Dendritic cell treated with granulocyte-macrophage colony-stimulating factor and Interleukin-4, amounts not matched to agents 40 ng/mL and 50 ng/mL, for 4 days (primary cell): ENCODE data around the gene RCBTB2.

ENCODE experiments used
- H3K27ac Mint-ChIP-seq: one replicate; pipeline ENCODE4 v1.8.0; 2022; ENCODE audit warnings: mild to moderate bottlenecking, mixed read lengths
- H3K27me3 Mint-ChIP-seq: one replicate; pipeline ENCODE4 v1.8.0; 2022; ENCODE audit warnings: mild to moderate bottlenecking, mixed read lengths
- H3K36me3 Mint-ChIP-seq: one replicate; pipeline ENCODE4 v1.8.0; 2022; ENCODE audit warnings: low read depth, mixed read lengths
- H3K4me1 Mint-ChIP-seq: one replicate; pipeline ENCODE4 v1.8.0; 2022; ENCODE audit warnings: low read depth, mixed read lengths
- H3K4me3 Mint-ChIP-seq: one replicate; pipeline ENCODE4 v1.8.0; 2022; ENCODE audit warnings: mild to moderate bottlenecking, moderate library complexity, mixed read lengths
- H3K9me3 Mint-ChIP-seq: one replicate; pipeline ENCODE4 v1.8.0; 2022; ENCODE audit warnings: mixed read lengths
- intact Hi-C: fragments of 100-400 bp; cut with micrococcal nuclease; formaldehyde crosslinking; loops from one replicate; pipeline ENCODE4 v1.15.0; 2022

Gene RCBTB2

DNA sequence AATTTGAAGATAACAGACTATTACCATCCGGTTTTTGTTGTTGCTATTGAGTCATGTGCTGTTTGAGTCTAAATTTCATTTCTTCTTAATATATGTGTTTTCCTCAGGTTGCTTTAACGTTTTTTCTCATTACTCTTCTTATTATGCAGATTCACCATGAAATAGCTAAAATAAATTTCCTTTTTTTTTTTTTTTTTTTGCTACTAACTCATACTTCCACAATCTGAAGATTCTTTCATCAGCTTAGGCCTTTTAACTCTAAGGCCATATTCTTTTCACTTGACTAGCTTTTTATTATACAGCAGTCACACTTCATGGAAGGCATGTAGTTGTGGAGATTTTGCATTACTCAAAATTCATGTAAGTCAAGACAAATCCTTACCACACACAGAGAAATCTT, 23.9 kb upstream of the RCBTB2 start:
- Mint-ChIP-seq H3K4me1 (peaks cover 51% of the 10 kb centered on the region), H3K27ac (peak overlapping the region; percentile 82), H3K9me3 (peaks cover 16% of the 10 kb centered on the region), H3K27me3 (no peaks in the 10 kb centered on the region), H3K4me3 (no peak overlapping the region), H3K36me3 (peaks cover 37% of the 10 kb centered on the region)
- intact Hi-C loops, result no loop called here

- intact Hi-C loops, result no loop called here
- Mint-ChIP-seq H3K4me1 (peaks cover 41% of the 10 kb centered on the region), H3K4me3 (no peak overlapping the region), H3K9me3 (peaks cover 30% of the 10 kb centered on the region), H3K27ac (peak overlapping the region; percentile 82), H3K36me3 (peaks cover 48% of the 10 kb centered on the region), H3K27me3 (no peaks in the 10 kb centered on the region)
These were observed 22.6 kb upstream of the RCBTB2 start for GRCh38 chr13:48555441-48555840.

GRCh38 chr13:48551329-48551728, 18.4 kb upstream of the RCBTB2 start:
- H3K4me1 Mint-ChIP-seq, result peaks cover 21% of the 10 kb centered on the region
- H3K4me3 Mint-ChIP-seq, result no peak overlapping the region
- no peak overlapping the region for H3K27ac Mint-ChIP-seq
- peaks cover 23% of the 10 kb centered on the region for H3K36me3 Mint-ChIP-seq
- H3K27me3 Mint-ChIP-seq, result no peaks in the 10 kb centered on the region
- H3K9me3 Mint-ChIP-seq, result peaks cover 33% of the 10 kb centered on the region
- intact Hi-C loops, result no loop called here

GRCh38 chr13:48549658-48550057, 16.8 kb upstream of the RCBTB2 start:
- Mint-ChIP-seq H3K27me3 (no peaks in the 10 kb centered on the region), H3K4me1 (peaks cover 27% of the 10 kb centered on the region), H3K36me3 (peaks cover 14% of the 10 kb centered on the region), H3K9me3 (peaks cover 27% of the 10 kb centered on the region), H3K4me3 (no peak overlapping the region), H3K27ac (peak overlapping the region; percentile 79)
- intact Hi-C loops, result no loop called here

GRCh38 chr13:48547663-48548092, 14.8 kb upstream of the RCBTB2 start:
- Mint-ChIP-seq H3K4me1 (peaks cover 37% of the 10 kb centered on the region), H3K27me3 (no peaks in the 10 kb centered on the region), H3K36me3 (peaks cover 14% of the 10 kb centered on the region), H3K4me3 (no peak overlapping the region), H3K9me3 (peaks cover 25% of the 10 kb centered on the region), H3K27ac (no peak overlapping the region)
- intact Hi-C loops, result no loop called here

DNA sequence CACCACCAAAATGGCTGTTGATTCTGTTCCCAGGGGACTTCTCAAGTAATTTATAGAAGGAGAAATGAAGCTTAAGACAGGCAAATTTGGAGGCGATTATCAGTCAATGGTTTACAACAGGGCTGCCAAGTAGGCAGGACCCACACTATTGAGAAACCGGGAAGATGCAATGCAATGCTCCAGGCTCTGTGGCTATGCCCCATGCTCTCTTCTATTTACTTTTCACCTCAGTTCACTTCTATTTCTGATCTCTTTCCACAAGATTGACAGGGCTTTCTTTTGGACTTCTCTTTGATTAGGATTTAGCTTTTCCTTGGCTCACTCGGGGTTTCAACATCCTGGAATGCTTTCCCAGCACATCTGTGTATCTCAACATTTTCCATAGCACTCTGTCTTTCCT, 12.7 kb upstream of the RCBTB2 start:
- Mint-ChIP-seq H3K27ac (peak overlapping the region; percentile 15), H3K9me3 (peaks cover 4% of the 10 kb centered on the region), H3K4me3 (no peak overlapping the region), H3K36me3 (no peaks in the 10 kb centered on the region), H3K4me1 (peaks cover 46% of the 10 kb centered on the region), H3K27me3 (no peaks in the 10 kb centered on the region)
- intact Hi-C loops, result no loop called here

GRCh38 chr13:48542581-48543341, 9.9 kb upstream of the RCBTB2 start:
- peaks cover 47% of the 10 kb centered on the region for H3K4me1 Mint-ChIP-seq
- H3K27me3 Mint-ChIP-seq, result no peaks in the 10 kb centered on the region
- H3K4me3 Mint-ChIP-seq, result peak overlapping the region; percentile 52
- peaks cover 1% of the 10 kb centered on the region for H3K9me3 Mint-ChIP-seq
- H3K36me3 Mint-ChIP-seq, result peaks cover 11% of the 10 kb centered on the region
- intact Hi-C loops, result no loop called here
- peak overlapping the region; percentile 85 for H3K27ac Mint-ChIP-seq

DNA sequence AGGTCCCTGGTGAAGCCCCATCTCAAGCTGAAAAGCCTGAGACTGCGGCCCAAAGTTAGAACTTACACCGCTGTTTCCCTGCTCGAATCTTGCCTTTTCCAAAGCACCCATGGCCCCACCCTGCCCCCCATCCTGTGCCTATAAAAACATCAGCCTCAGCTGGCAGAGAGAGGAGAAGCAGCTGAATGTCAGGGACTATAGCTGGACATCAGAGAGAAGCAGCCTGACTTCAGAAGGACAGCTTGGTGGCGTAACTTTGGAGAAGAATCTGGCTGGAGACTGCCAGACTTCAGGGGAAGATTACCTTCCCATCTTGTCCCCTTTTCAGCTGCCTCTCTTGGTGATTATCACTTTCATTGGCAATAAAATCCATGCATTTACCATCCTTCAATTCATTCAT, 9.3 kb upstream of the RCBTB2 start:
- H3K27ac Mint-ChIP-seq, result peak overlapping the region; percentile 85
- intact Hi-C loops, result no loop called here
- no peak overlapping the region for H3K4me3 Mint-ChIP-seq
- H3K27me3 Mint-ChIP-seq, result no peaks in the 10 kb centered on the region
- H3K9me3 Mint-ChIP-seq, result peaks cover 8% of the 10 kb centered on the region
- peaks cover 17% of the 10 kb centered on the region for H3K36me3 Mint-ChIP-seq
- H3K4me1 Mint-ChIP-seq, result peaks cover 51% of the 10 kb centered on the region

DNA sequence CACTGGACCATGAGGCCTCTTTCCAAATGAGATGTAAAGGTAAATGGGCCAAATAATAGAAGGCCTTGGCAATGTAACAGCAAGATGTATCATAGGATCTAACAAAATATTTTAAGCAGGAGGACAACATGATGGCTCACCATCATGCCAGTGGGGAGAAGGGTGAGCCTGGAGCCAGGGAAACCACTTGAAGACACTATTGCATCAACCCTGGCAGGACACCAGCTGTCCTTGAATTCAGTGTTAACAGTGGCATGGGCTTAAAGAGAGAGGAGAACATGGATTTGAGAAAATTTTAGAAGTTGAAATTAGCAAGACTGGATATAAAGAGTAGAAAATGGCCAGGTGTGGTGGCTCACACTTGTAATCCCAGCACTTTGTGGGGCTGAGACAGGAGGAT, 6.7 kb upstream of the RCBTB2 start:
- no peak overlapping the region for H3K4me3 Mint-ChIP-seq
- peak overlapping the region; percentile 27 for H3K27ac Mint-ChIP-seq
- peaks cover 63% of the 10 kb centered on the region for H3K4me1 Mint-ChIP-seq
- peaks cover 30% of the 10 kb centered on the region for H3K36me3 Mint-ChIP-seq
- no peaks in the 10 kb centered on the region for H3K27me3 Mint-ChIP-seq
- H3K9me3 Mint-ChIP-seq, result peaks cover 16% of the 10 kb centered on the region
- intact Hi-C loops, result no loop called here

- Mint-ChIP-seq H3K4me1 (peaks cover 56% of the 10 kb centered on the region), H3K9me3 (peaks cover 16% of the 10 kb centered on the region), H3K4me3 (no peak overlapping the region), H3K36me3 (peaks cover 36% of the 10 kb centered on the region), H3K27ac (peak overlapping the region; percentile 81), H3K27me3 (no peaks in the 10 kb centered on the region)
- intact Hi-C loops, result no loop called here
These were observed 3.9 kb upstream of the RCBTB2 start for GRCh38 chr13:48536621-48537250.

- peaks cover 16% of the 10 kb centered on the region for H3K9me3 Mint-ChIP-seq
- intact Hi-C loops, result no loop called here
- H3K36me3 Mint-ChIP-seq, result peaks cover 45% of the 10 kb centered on the region
- H3K27me3 Mint-ChIP-seq, result no peaks in the 10 kb centered on the region
- peak overlapping the region; percentile 46 for H3K4me3 Mint-ChIP-seq
- H3K27ac Mint-ChIP-seq, result peak overlapping the region; percentile 81
- peaks cover 65% of the 10 kb centered on the region for H3K4me1 Mint-ChIP-seq
These were observed 2.9 kb upstream of the RCBTB2 start for GRCh38 chr13:48535766-48536165.

GRCh38 chr13:48534911-48535501, 2.1 kb upstream of the RCBTB2 start:
- Mint-ChIP-seq H3K27me3 (no peaks in the 10 kb centered on the region), H3K4me1 (peaks cover 73% of the 10 kb centered on the region), H3K36me3 (peaks cover 45% of the 10 kb centered on the region), H3K4me3 (peak overlapping the region; percentile 46), H3K27ac (peak overlapping the region; percentile 81), H3K9me3 (peaks cover 16% of the 10 kb centered on the region)
- intact Hi-C loops, result loop anchor here (5.0 kb wide), 1 partner anchor 43 kb away; no protein-coding TSS in a partner anchor

DNA sequence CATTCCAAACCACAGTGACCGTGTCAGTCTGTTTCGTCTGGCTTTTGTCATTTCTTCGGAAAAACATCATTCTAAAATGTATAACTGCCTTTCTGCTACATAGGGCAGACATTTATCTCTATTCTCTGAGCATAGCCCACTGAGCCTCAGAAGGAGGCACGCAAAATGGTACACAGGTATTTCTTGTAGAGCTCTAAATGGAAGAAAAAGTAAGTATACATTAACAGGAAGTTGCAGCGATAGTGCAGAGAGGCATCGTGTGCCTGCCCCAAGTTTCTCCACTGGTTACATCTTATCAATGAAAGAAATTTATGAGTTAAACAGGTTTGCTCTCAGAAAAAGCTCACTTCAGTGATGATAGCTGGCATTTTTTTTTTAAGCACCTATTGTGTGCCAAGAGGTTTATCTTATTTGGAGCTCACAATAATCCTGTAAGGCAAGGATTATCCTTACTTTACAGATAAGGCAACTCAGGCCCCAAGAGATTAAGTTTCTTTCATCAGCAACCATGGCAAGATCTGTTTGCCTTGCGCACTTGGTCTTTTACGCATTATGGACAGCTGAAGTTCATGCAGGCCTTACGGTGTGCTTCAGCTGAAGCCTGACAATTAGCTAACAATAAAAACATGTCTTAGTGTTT, 1.2 kb upstream of the RCBTB2 start:
- Mint-ChIP-seq H3K4me3 (peak overlapping the region; percentile 83), H3K4me1 (peaks cover 70% of the 10 kb centered on the region), H3K36me3 (peaks cover 38% of the 10 kb centered on the region), H3K9me3 (peaks cover 16% of the 10 kb centered on the region), H3K27me3 (no peaks in the 10 kb centered on the region), H3K27ac (peak overlapping the region; percentile 98)
- intact Hi-C loops, result loop anchor here (2.0 to 5.0 kb wide), 2 partner anchors 42 to 45 kb away; no protein-coding TSS in a partner anchor

- Mint-ChIP-seq H3K36me3 (peaks cover 28% of the 10 kb centered on the region), H3K27me3 (no peaks in the 10 kb centered on the region), H3K4me3 (peak overlapping the region; percentile 83), H3K27ac (peak overlapping the region; percentile 98), H3K4me1 (peaks cover 67% of the 10 kb centered on the region), H3K9me3 (peaks cover 8% of the 10 kb centered on the region)
- intact Hi-C loops, result loop anchor here (2.0 to 5.0 kb wide), 2 partner anchors 40 to 47 kb away; no protein-coding TSS in a partner anchor
These were observed 699 bp downstream of the RCBTB2 start for GRCh38 chr13:48532256-48532505.
